ENCODE data around the gene MYT1.

DNA sequence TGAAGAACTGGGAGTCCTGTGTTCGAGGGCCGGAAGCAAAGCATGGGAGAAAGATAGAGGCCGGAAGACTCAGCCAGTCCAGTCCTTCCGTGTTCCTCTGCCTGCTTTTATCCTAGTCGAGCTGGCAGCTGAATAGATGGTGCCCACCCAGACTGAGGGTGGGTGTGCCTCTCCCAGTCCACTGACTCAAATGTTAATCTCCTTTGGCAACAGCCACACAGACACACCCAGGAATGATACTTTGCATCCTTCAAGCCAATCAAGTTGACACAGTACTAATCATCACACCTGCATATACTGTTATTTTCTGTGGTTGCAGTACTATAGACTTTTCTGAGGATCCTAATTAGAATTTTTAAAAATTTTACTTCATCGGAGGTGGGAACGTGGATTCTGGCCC is 112.6 kb downstream of the MYT1 start:
- no peak for TF ChIP-seq POLR2A (IDR thresholded peaks at IDR 0.05; ENCODE audit: low read depth)
- TF ChIP-seq CTCF (IDR thresholded peaks at IDR 0.05): no peak
